ENCODE data around the gene ALDH1L1. TPM values are rescaled to one million over a fixed set of nuclear protein-coding genes. Genes with fewer than 3 reads are reported as not detected.

Gene ALDH1L1
- polyA plus RNA-seq, 4 donors = 33.1 to 49.0 (median 42.8) TPM

DNA sequence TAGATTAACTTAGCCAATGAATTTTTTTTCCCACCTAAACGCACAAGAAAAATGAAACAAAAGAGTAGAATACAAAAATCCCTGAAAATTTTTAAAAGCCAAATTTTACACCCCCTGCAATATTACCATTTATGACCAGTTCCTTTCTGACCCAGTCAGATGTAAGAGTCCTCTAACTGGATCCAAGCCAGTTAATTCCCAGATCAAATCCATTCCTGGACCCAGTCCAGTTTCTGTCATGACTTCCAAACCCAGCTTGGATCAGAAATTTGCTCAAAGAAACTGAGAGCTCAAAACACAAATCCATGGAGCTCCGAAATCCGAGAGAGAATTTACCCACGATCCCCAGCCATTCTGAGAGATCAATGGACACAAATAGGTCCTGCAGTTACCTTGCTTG lies 17.0 kb upstream of the ALDH1L1 start:
- no peak for DNase-seq (ENCODE audit: low read depth in 4 of 4, low spot score in 2 of 4)

DNA sequence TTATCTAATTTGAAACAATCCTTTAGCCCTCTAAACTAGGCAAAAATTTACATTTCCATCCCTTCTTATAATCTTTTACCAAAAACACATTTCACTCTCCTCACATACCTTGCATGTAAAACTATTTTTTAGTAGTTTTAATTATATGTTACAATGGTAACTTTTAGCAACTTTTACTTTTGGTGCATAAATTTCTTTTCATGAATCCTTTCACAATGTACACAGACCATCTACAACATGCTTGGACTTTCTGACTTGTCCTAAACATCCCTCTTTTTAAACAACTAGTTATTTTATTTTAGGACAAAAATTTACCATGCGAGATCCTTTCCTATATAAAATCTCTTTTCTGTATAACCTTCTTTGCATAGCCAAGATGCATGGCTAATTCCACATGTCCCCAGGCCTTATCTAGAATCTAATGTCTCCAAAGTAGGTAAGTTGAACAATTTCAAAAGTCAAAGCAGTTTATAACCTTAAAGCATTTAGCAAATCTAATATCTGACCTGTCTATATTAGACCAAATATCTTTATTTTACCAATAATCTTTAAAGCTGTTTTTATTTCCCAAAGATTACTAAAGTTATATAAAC lies 14.4 kb upstream of the ALDH1L1 start:
- DNase-seq (ENCODE audit: low read depth in 4 of 4, low spot score in 2 of 4) = no peak

DNA sequence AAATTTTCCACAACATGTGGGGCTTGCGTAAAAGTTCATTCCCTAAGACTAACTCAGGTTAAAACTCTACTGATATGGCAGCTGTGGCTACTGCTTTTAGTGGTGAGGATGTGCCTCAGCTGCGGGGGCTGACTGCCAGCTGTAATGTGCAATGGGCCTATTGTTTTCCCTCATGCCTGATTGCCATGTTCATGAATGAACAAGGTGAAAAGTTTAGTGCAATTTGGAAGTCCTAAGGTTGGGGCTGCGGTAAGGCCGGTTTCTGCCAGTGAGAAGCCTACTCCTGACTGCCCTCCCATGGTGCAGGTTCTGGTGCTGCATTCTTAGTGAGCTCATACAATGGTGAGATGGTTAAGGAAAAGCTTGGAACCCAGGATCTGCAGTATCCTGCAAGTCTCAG lies 10.9 kb upstream of the ALDH1L1 start:
- DNase-seq (ENCODE audit: low read depth in 4 of 4, low spot score in 2 of 4) = no peak

- DNase-seq (ENCODE audit: low read depth in 4 of 4, low spot score in 2 of 4) = no peak
Measured at GRCh38 chr3:126187920-126188319, 7.5 kb upstream of the ALDH1L1 start.

DNA sequence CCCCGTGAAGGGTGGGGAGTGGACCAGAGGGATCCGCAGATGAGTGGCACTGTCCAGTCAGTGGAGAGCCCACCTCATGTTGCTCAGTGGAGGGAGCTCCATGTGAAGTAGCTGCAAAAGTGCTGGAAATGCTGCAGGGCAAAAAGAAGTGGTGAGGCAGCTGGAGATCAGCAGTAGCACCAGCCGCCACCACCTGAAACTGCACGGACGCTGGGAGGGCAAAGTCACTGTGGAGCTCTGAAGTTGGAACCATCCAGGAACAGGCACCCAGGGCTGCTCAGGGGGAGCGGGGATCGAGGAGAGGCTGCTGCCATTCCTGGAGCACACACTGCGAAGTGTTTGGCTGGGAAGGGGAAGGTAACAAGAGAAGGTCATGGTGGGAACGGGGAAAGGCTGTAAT lies 6.4 kb upstream of the ALDH1L1 start:
- DNase-seq (ENCODE audit: low read depth in 4 of 4, low spot score in 2 of 4) = no peak

GRCh38 chr3:126186271-126186670 lies 5.9 kb upstream of the ALDH1L1 start:
- no peak for DNase-seq (ENCODE audit: low read depth in 4 of 4, low spot score in 2 of 4)

GRCh38 chr3:126184465-126185000 lies 4.1 kb upstream of the ALDH1L1 start:
- no peak for DNase-seq (ENCODE audit: low read depth in 4 of 4, low spot score in 2 of 4)

DNA sequence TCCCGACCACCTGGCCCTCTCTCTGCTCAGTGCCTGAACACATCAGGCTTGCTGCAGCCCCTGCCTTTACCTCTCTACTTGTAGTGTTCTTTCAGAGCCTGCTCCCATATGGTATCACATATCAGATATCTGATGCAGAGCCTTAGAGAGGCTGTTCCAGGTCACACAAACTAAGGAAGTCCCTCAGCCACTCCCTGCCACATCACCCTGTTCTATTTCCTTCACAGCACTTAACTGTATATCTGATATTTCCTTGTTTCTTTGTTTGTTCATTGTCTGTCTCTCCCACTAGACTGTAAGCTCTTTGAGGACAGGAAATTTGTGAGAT lies 976 bp upstream of the ALDH1L1 start:
- no peak for DNase-seq (ENCODE audit: low read depth in 4 of 4, low spot score in 2 of 4)

DNA sequence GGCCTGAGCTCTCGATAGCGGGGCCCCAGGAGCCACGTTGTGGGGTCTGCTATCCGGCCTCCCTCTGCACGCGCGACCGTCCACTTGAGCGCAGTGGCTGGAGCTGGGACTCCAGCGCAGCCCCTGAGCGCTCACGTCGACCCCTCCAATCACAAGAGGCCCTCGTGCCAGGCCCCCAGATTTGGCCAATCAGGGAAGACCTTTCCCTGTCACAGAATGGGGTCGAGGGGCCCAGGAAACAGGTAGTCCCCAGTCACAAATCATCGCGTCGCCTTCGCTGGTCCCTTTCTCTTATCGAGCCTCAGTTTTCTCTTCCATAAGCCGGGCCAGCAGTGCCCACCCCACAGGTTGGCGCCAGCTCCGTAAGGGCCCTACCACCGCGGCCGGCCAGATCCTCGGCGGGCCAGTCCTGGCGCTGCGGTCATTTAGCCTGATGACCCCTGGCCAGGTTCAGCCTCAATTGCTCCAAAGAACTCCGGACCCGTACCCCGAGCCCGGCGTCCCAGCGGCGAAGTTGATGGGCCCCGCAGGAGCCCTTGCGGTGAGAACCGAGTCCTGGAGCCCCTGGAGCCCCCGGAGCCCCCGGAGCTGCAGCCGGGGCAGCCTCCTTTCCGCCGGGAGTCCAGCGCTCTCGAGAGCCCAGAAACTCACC lies 435 bp downstream of the ALDH1L1 start:
- DNase-seq (ENCODE audit: low read depth in 4 of 4, low spot score in 2 of 4) = no peak

DNA sequence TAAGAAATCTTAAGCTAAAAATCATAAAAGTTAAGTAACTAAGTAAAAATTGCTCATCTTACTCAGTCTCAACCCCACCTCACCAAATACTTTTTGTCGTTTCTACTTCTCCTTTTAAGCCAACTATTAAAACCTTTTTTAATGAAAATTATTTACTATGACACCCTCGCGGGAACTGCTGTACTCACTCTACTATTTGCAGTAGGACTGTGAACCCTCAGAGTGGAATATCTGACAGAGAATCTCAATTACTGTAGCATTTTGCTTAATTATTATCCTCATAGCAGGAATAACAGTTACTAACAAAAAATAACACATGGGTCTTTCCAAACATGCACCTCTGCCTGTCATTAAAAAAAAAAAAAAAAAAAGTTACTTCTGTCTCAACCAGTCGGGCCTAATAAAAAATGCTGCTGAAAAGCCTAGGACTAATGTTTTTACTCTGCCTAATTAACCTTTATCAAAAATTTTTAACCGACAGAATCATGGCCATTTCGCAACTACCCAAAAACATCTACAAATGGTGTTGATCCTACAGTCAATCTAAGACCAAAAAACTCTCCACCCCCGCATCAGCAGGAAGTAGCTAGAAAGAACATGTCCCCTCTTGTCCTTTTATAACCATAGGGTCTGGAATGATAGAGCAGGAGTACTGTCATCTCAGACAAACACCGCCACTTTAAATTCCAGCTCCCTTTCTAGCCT lies 10.2 kb downstream of the ALDH1L1 start:
- no peak for DNase-seq (ENCODE audit: low read depth in 4 of 4, low spot score in 2 of 4)

DNA sequence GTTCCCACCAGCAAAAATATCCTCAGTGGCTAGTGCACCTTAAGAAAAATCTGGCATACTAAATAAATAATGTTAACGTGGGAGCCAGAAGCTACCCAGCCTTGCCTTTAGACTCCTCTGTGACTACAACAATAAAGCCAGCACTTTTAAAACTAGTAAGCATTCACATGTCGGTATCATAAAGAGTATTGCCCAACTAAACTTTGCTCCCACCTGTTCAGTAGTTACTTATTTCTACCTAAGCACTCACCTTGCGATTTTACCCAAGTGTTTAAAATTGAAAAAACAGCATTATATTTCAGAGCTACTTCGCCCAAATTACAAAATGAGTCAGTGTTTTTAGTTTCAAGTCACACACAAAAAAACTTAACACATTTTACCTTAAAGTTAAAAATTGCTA lies 12.8 kb downstream of the ALDH1L1 start:
- no peak for DNase-seq (ENCODE audit: low read depth in 4 of 4, low spot score in 2 of 4)

- DNase-seq (ENCODE audit: low read depth in 4 of 4, low spot score in 2 of 4) = no peak
Measured at GRCh38 chr3:126166009-126166408, 14.4 kb downstream of the ALDH1L1 start.

DNA sequence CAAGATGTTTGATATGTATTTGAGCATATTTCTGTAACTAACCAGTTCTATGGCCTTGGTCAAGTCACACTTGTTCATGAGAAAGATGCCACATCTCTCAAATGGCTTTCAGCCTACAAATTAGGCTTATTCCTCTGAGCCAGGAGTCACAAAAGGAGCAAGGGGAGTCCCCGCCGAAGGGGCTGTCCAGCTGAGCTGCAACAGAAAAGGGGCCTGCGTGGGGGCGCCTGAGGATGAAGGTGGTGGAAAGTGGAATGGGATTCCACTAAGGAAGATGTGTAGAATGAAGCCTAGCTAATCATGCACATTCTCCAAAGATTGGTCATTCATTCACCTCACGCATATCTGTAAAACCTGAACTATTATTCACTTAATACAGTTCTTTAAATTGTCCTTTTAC lies 19.1 kb downstream of the ALDH1L1 start:
- DNase-seq (ENCODE audit: low read depth in 4 of 4, low spot score in 2 of 4) = no peak

DNA sequence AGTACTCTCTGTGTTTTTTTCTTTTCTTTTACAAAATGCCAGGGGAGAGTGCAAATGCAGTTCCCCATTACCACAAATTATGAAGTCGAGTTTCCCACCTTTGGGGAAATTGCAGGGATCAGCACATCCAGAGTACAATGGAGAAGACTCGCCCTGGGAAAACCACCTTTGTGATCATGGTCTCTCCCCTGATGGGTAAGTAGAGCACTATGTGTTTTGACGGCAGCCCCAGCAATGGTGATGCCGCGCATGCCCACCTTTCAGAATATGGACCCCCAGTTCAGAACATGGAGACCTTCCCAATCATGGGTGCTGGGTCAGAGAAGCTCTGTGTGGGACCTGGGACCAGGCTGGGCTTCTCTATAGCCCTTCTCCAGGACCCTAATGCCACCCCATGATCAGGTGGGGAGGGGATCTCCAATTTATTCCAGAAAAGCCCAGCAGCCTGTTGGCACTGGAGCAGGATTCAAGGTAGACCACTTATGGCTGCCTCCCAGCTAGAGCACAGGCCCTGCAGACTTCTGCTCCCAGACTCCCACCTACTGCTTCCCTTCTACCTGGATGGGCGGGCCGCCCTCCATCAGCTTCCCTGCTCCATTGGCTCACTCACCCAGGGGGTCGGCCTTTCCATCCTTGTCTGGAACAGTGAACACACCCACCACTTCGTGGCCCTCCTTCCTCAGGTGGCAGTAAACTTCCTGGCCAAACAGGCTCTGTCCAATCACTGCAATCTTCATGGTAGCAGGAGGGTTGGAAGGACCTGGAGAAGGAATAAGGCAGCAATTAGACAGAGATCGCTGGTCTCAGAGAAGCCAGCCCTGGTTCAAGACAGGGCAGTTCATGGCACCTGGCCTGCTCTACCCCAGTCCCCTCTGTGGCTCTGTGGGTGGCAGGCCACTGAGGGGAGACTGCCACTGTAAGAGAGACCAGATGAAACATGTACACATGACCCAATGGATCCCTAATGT lies 19.9 kb downstream of the ALDH1L1 start:
- DNase-seq (ENCODE audit: low read depth in 4 of 4, low spot score in 2 of 4) = no peak

- DNase-seq (ENCODE audit: low read depth in 4 of 4, low spot score in 2 of 4) = no peak
Measured at GRCh38 chr3:126159476-126159875, 20.9 kb downstream of the ALDH1L1 start.

DNA sequence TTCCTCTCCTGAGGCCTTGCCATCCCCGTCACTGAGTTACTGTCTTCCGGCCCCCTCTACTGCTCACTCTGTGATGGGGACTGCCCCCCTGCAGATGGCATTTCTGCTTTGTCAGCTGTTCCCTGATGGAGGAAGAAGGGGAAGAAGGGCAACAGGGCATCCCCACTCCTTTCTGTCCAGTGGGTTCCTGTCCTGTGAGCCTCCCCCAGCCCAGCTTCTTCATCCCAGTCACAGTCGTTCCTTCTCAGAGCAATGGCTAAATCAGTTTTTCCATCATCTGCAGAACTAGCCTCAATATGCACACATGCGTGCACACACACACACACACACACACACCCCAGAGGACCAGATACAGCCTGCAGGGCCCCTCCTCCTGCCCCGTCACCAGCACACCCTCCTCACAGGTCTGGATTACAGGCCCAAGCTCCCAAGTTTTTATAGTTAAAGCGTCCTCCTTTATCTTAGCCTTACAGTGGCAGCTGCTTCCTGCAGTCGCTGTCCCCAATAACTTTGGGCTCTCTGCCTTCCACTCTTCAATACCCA lies 21.4 kb downstream of the ALDH1L1 start:
- DNase-seq (ENCODE audit: low read depth in 4 of 4, low spot score in 2 of 4) = no peak

DNA sequence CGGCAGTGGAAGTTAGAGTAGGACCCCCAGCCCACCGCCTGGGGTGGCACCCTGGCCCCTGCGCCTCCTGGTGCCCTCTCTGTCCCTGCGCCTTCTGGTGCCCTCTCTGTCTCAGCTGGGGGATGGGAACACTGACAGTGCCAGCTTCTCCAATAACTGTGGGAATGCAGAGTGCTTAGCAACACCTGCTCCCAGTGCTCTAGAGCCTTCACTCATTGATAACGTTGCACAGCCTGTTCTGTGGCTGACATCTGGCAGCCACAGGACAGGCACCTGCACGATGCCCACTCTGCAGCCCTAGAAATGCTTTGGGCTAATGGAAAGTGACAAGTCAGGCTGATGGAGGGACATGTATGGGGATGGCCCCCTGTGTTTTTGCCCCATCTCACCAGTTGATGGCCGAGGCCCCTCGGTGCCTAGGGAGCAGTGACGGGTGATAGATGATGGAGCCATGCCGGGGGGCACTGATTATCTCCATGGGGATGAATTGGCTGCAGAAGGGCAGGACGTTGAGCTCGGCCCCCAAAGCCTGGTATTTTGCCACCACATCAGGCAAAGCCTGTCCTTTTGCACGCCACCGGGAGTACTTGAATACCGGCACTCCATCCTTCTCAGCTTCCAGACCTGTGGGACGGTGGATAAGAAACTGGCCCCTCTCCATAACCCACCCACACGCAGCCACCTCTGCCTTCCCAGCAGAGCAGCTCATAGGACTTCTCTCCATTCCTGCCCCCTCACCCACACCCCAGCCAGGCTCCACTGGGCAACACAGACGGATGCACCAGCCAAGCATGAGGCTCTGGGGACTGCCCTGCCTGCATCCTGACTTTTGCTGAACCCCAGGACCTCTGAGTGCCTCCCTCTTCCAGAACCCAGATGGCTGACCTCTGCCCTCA lies 22.1 kb downstream of the ALDH1L1 start:
- no peak for DNase-seq (ENCODE audit: low read depth in 4 of 4, low spot score in 2 of 4)

GRCh38 chr3:126157083-126157768 lies 23.2 kb downstream of the ALDH1L1 start:
- no peak for DNase-seq (ENCODE audit: low read depth in 4 of 4, low spot score in 2 of 4)

DNA sequence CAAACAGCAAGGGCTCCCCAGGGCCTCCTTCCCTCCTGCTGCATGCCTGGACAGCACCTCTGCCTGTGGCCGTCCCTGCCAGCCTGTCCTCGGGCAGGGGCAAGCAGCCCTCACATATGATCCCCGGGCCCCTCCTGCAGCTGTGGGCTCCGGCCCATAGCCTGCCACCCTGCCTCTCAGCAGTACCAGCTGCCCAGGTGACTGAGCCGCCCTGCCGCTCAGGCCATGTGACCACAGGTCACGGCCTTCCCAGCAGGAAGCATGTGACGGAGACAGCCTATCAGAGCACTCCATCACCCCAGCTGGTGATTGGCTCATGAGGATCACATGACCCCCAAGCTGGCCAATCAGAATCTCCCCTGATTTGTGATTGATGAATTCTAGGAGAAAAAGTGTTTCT lies 23.9 kb downstream of the ALDH1L1 start:
- no peak for DNase-seq (ENCODE audit: low read depth in 4 of 4, low spot score in 2 of 4)

Measured in left renal cortex interstitium (tissue), 4 donors.